Inflammatory macrophage treated with lipopolysaccharide for 1 hour (primary cell): ENCODE results near the gene TSPAN6.

ENCODE experiments used
- DNase-seq, 2 donors: peaks; one replicate each; pipeline ENCODE4 v3.0.0-alpha.2; 2020 to 2022

The TSPAN6 gene

GRCh38 chrX:100636321-100636991, at the start of gene TSPAN6:
Gene TSPAN6 (minus strand): TSS chrX:100636806. CDS start chrX:100636694, 112 bp downstream.
- DNase-seq: peak; percentile 35 to 66

- no peak for DNase-seq
Observed at GRCh38 chrX:100685997-100686305, 49.3 kb upstream of the TSPAN6 start.

GRCh38 chrX:100685284-100685996, 48.8 kb upstream of the TSPAN6 start:
- DNase-seq: peak; percentile 48 to 85

GRCh38 chrX:100682939-100683338, 46.3 kb upstream of the TSPAN6 start:
- no peak for DNase-seq

GRCh38 chrX:100681599-100681998, 45.0 kb upstream of the TSPAN6 start:
- DNase-seq: no peak

GRCh38 chrX:100680756-100681155, 44.1 kb upstream of the TSPAN6 start:
- DNase-seq: no peak

GRCh38 chrX:100677611-100678181, 41.1 kb upstream of the TSPAN6 start:
- DNase-seq: no peak

- peak; percentile 26 to 35 for DNase-seq
Observed at GRCh38 chrX:100674705-100675104, 38.1 kb upstream of the TSPAN6 start.

- peak in 1 of 2 donors; percentile 6 for DNase-seq
Observed at GRCh38 chrX:100673397-100673953, 36.9 kb upstream of the TSPAN6 start.

- DNase-seq: no peak
Observed at GRCh38 chrX:100672966-100673365, 36.4 kb upstream of the TSPAN6 start.

GRCh38 chrX:100663642-100664041, 27.0 kb upstream of the TSPAN6 start:
- DNase-seq: no peak

- no peak for DNase-seq
Observed at GRCh38 chrX:100662796-100663195, 26.2 kb upstream of the TSPAN6 start.

GRCh38 chrX:100662170-100662569, 25.6 kb upstream of the TSPAN6 start:
- DNase-seq: no peak

- DNase-seq: no peak
Observed at GRCh38 chrX:100659431-100660137, 23.0 kb upstream of the TSPAN6 start.

GRCh38 chrX:100658941-100659381, 22.4 kb upstream of the TSPAN6 start:
- no peak for DNase-seq

GRCh38 chrX:100654261-100654660, 17.7 kb upstream of the TSPAN6 start:
- no peak for DNase-seq

- DNase-seq: no peak
Observed at GRCh38 chrX:100652266-100652665, 15.7 kb upstream of the TSPAN6 start.

- no peak for DNase-seq
Observed at GRCh38 chrX:100650841-100651240, 14.2 kb upstream of the TSPAN6 start.

- peak; percentile 49 to 67 for DNase-seq
Observed at GRCh38 chrX:100649550-100650356, 13.1 kb upstream of the TSPAN6 start.

- DNase-seq: no peak
Observed at GRCh38 chrX:100648458-100649417, 12.1 kb upstream of the TSPAN6 start.

- DNase-seq: no peak
Observed at GRCh38 chrX:100647739-100648138, 11.1 kb upstream of the TSPAN6 start.
